ENCODE results near the gene FABP7.

The FABP7 gene

GRCh38 chr6:122734529-122735395 is 44.8 kb upstream of the FABP7 start:
- Histone ChIP-seq H3K27ac (no peak overlapping the region), H2AFZ (ENCODE audit: low read depth) (no peak overlapping the region)
- TF ChIP-seq CTCF (conservative IDR thresholded peaks at IDR 0.05; ENCODE audit: low read depth, low read length), result no peak

GRCh38 chr6:122735582-122735981 is 43.9 kb upstream of the FABP7 start:
- Histone ChIP-seq H3K9ac (no peak overlapping the region), H3K4me3 (IDR thresholded peaks at IDR 0.05; ENCODE audit: insufficient read depth, low read depth, low read length) (no peak overlapping the region), H2AFZ (ENCODE audit: low read depth) (no peak overlapping the region), H3K36me3 (ENCODE audit: insufficient read depth) (no peaks in the 10 kb centered on the region), H3K27me3 (ENCODE audit: insufficient read depth, low read depth) (no peaks in the 10 kb centered on the region), H3K79me2 (ENCODE audit: insufficient read depth, low read depth) (no peaks in the 10 kb centered on the region), H3K4me1 (ENCODE audit: low read depth, poor library complexity, severe bottlenecking) (no peaks in the 10 kb centered on the region), H4K20me1 (ENCODE audit: insufficient read depth) (no peaks in the 10 kb centered on the region), H3K27ac (no peak overlapping the region), H3K4me2 (no peak overlapping the region)
- no peak for TF ChIP-seq CTCF (conservative IDR thresholded peaks at IDR 0.05; ENCODE audit: low read depth, low read length)

More at GRCh38 chr6:122734529-122735395, 44.8 kb upstream of the FABP7 start:
- Histone ChIP-seq H3K4me1 (ENCODE audit: low read depth, poor library complexity, severe bottlenecking) (no peaks in the 10 kb centered on the region), H3K4me3 (IDR thresholded peaks at IDR 0.05; ENCODE audit: insufficient read depth, low read depth, low read length) (no peak overlapping the region), H3K4me2 (no peak overlapping the region), H3K9ac (no peak overlapping the region), H3K27me3 (ENCODE audit: insufficient read depth, low read depth) (no peaks in the 10 kb centered on the region), H3K36me3 (ENCODE audit: insufficient read depth) (no peaks in the 10 kb centered on the region), H3K79me2 (ENCODE audit: insufficient read depth, low read depth) (no peaks in the 10 kb centered on the region), H4K20me1 (ENCODE audit: insufficient read depth) (no peaks in the 10 kb centered on the region)

- H4K20me1 ChIP-seq (ENCODE audit: insufficient read depth), result no peaks in the 10 kb centered on the region
- no peak overlapping the region for H3K27ac ChIP-seq
- H3K4me2 ChIP-seq, result no peak overlapping the region
- no peaks in the 10 kb centered on the region for H3K79me2 ChIP-seq (ENCODE audit: insufficient read depth, low read depth)
- H3K4me3 ChIP-seq (IDR thresholded peaks at IDR 0.05; ENCODE audit: insufficient read depth, low read depth, low read length), result no peak overlapping the region
- TF ChIP-seq CTCF (conservative IDR thresholded peaks at IDR 0.05; ENCODE audit: low read depth, low read length), result no peak
- H3K4me1 ChIP-seq (ENCODE audit: low read depth, poor library complexity, severe bottlenecking), result no peaks in the 10 kb centered on the region
- H3K9ac ChIP-seq, result no peak overlapping the region
- H2AFZ ChIP-seq (ENCODE audit: low read depth), result no peak overlapping the region
- H3K36me3 ChIP-seq (ENCODE audit: insufficient read depth), result no peaks in the 10 kb centered on the region
- no peaks in the 10 kb centered on the region for H3K27me3 ChIP-seq (ENCODE audit: insufficient read depth, low read depth)
Measured at GRCh38 chr6:122736163-122736562, 43.4 kb upstream of the FABP7 start.

GRCh38 chr6:122736616-122737015 is 42.9 kb upstream of the FABP7 start:
- Histone ChIP-seq H3K4me1 (ENCODE audit: low read depth, poor library complexity, severe bottlenecking) (no peaks in the 10 kb centered on the region), H3K36me3 (ENCODE audit: insufficient read depth) (no peaks in the 10 kb centered on the region), H3K9ac (no peak overlapping the region), H3K79me2 (ENCODE audit: insufficient read depth, low read depth) (no peaks in the 10 kb centered on the region), H3K27ac (no peak overlapping the region), H2AFZ (ENCODE audit: low read depth) (no peak overlapping the region), H4K20me1 (ENCODE audit: insufficient read depth) (no peaks in the 10 kb centered on the region), H3K4me2 (no peak overlapping the region), H3K27me3 (ENCODE audit: insufficient read depth, low read depth) (no peaks in the 10 kb centered on the region), H3K4me3 (IDR thresholded peaks at IDR 0.05; ENCODE audit: insufficient read depth, low read depth, low read length) (no peak overlapping the region)
- no peak for TF ChIP-seq CTCF (conservative IDR thresholded peaks at IDR 0.05; ENCODE audit: low read depth, low read length)

Measured in KMS-11 (cell line).